HFFc6 (cell line): ENCODE measurements around the gene PRMT7. TPM values are rescaled to one million over a fixed set of nuclear protein-coding genes. Genes with fewer than 3 reads are reported as not detected.
A peak's percentile ranks its signal among the peaks of the same experiment; 100 is the strongest.

Source experiments
- DNase-seq: peaks from one replicate; pipeline ENCODE4 v3.0.0-alpha.2; 2018
- H3K27ac Mint-ChIP-seq: 2 replicates; pipeline ENCODE4 v1.8.0; 2020; ENCODE audit warnings: mild to moderate bottlenecking, mixed read lengths
- H3K27me3 Mint-ChIP-seq: 2 replicates; pipeline ENCODE4 v1.8.0; 2021; ENCODE audit warnings: mild to moderate bottlenecking, moderate library complexity, mixed read lengths; ENCODE audit not compliant: insufficient read depth
- H3K36me3 Mint-ChIP-seq: 2 replicates; pipeline ENCODE4 v1.8.0; 2021; ENCODE audit warnings: low read depth, mixed read lengths
- H3K4me1 Mint-ChIP-seq: 2 replicates; pipeline ENCODE4 v1.8.0; 2020; ENCODE audit warnings: low read depth, mixed read lengths
- H3K4me3 Mint-ChIP-seq: 2 replicates; pipeline ENCODE4 v1.8.0; 2020; ENCODE audit warnings: mild to moderate bottlenecking, moderate library complexity, mixed read lengths
- H3K9me3 Mint-ChIP-seq: 2 replicates; pipeline ENCODE4 v1.8.0; 2020; ENCODE audit warnings: mild to moderate bottlenecking, mixed read lengths
- CTCF ChIP-seq: fragments of 200-600 bp; sonication (generic); IDR thresholded peaks from 2 replicates; pipeline ENCODE4 v1.5.0; 2021; ENCODE audit warnings: antibody characterized with exemption, mild to moderate bottlenecking
- total RNA-seq, 6 experiments: library from RNA; stranded (reverse); fragmentation: NEBNext Ultra II Directional; extraction: Animal tissue kit (Norgen Biotek cat#: 25700); gene quantifications; 2 replicates in 1 of 6; 3 replicates in 5 of 6; pipeline ENCODE4 v1.2.3, GENCODE V29; 2021

PRMT7 gene
- total RNA-seq, 6 experiments from 2014 or later = 32.1 to 37.7 (median 36.4) TPM

GRCh38 chr16:68355447-68356248 is 44.8 kb downstream of the PRMT7 start:
- TF ChIP-seq CTCF = peak; percentile 46; the same call in 1 of the 2 replicates
- Mint-ChIP-seq H3K9me3 (no peaks in the 10 kb centered on the region), H3K36me3 (no peaks in the 10 kb centered on the region), H3K27me3 (no peaks in the 10 kb centered on the region), H3K4me3 (no peak overlapping the region), H3K27ac (no peak overlapping the region), H3K4me1 (no peaks in the 10 kb centered on the region)
- DNase-seq = no peak

- Mint-ChIP-seq H3K4me1 (no peaks in the 10 kb centered on the region), H3K9me3 (no peaks in the 10 kb centered on the region), H3K27me3 (no peaks in the 10 kb centered on the region; the same call in 1 of the 2 replicates)
Measured at GRCh38 chr16:68356249-68356918, 45.6 kb downstream of the PRMT7 start.

DNA sequence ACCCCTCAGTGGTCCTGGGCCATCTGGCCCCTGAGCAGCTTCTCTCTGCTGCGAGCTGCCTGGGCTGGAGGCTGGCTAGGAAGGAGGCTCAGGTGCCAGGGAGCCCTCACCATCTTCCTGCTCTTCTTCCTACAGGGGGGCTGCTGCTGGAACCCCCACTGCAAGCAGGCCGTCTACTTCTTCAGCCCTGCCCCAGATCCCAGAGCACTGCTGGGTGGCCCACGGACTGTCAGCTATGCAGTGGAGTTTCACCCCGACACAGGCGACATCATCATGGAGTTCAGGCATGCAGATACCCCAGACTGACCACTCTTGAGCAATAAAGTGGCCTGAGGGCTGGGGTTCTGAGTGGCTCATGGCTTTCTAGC is 46.1 kb downstream of the PRMT7 start:
- DNase-seq = no peak
- TF ChIP-seq CTCF = no peak
- H3K27me3 Mint-ChIP-seq = no peaks in the 10 kb centered on the region; the same call in 1 of the 2 replicates
- H3K4me3 Mint-ChIP-seq = no peak overlapping the region
- H3K36me3 Mint-ChIP-seq = no peaks in the 10 kb centered on the region
- H3K9me3 Mint-ChIP-seq = no peaks in the 10 kb centered on the region
- H3K4me1 Mint-ChIP-seq = no peaks in the 10 kb centered on the region
- no peak overlapping the region for H3K27ac Mint-ChIP-seq

More at GRCh38 chr16:68356249-68356918, 45.6 kb downstream of the PRMT7 start:
- no peak overlapping the region for H3K4me3 Mint-ChIP-seq
- no peak for TF ChIP-seq CTCF
- DNase-seq = no peak
- no peak overlapping the region for H3K27ac Mint-ChIP-seq
- H3K36me3 Mint-ChIP-seq = no peaks in the 10 kb centered on the region

DNA sequence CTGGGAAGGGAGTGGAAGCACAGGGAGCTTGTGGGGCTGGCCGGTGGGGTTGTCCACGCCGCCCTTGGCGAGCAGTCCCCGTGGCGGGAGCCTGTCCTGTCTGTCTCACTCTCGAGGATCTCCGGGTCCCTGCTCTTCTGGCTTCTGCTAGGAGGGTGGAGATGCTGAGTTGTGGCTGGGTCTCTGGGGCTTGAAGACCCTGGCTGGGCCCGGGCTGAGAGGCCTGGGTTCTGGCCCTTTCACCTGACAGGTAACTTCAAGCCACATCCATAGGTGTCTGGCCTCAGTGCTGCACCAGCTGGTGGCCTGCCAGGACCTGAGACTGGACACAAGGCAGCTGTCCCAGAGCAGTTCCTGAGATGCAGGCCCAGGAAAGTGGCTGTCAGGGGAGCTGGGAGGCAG is 46.7 kb downstream of the PRMT7 start:
- H3K9me3 Mint-ChIP-seq = no peaks in the 10 kb centered on the region
- H3K4me3 Mint-ChIP-seq = no peak overlapping the region
- no peak for TF ChIP-seq CTCF
- no peak for DNase-seq
- no peaks in the 10 kb centered on the region; the same call in 1 of the 2 replicates for H3K27me3 Mint-ChIP-seq
- H3K4me1 Mint-ChIP-seq = no peaks in the 10 kb centered on the region
- H3K27ac Mint-ChIP-seq = no peak overlapping the region
- H3K36me3 Mint-ChIP-seq = no peaks in the 10 kb centered on the region

DNA sequence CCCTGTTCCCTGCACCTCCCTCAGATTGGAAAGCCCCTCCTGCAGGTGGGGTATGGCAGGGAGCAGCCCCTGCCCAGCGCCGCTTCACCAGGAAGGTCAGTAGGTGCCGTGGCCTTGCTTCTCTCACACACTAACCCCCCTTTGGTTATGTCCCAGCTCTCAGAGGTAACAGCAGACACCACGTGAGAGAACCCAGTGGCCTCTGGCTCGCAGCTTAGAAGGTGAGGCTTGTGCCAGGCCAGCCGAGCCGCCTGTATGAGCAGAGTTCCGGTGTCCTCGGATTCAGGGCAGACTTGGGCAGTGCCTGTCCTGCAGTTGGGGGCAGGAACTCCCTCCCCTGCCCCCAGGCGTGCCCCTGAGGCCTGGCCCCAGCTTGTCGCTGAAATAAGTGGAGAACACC is 47.1 kb downstream of the PRMT7 start:
- Mint-ChIP-seq H3K4me3 (no peak overlapping the region), H3K27ac (no peak overlapping the region), H3K4me1 (no peaks in the 10 kb centered on the region), H3K36me3 (no peaks in the 10 kb centered on the region), H3K27me3 (no peaks in the 10 kb centered on the region; the same call in 1 of the 2 replicates), H3K9me3 (no peaks in the 10 kb centered on the region)
- TF ChIP-seq CTCF = no peak
- DNase-seq = no peak
